Prostate gland (tissue), 2 donors: Measurements from ENCODE around the gene LRRC8B.

Source experiments
- POLR2A ChIP-seq: fragments of 450-650 bp; IDR thresholded peaks from one replicate; pipeline ENCODE4 v1.6.1; 2016; ENCODE audit warnings: antibody characterized with exemption, mild to moderate bottlenecking
- TF ChIP-seq, protein P1 (sequence below), 4 experiments: fragments of 200-600 bp in 2 of 4; fragments of 450-650 bp in 2 of 4; sonication (generic) in 2 of 4; IDR thresholded peaks; 1 replicate in 3 of 4; 2 replicates in 1 of 4; pipeline ENCODE4 v1.5.1; 2016 to 2019; ENCODE audit warnings: antibody characterized with exemption in 4 of 4, mild to moderate bottlenecking in 2 of 4, moderate library complexity in 2 of 4

DNA sequence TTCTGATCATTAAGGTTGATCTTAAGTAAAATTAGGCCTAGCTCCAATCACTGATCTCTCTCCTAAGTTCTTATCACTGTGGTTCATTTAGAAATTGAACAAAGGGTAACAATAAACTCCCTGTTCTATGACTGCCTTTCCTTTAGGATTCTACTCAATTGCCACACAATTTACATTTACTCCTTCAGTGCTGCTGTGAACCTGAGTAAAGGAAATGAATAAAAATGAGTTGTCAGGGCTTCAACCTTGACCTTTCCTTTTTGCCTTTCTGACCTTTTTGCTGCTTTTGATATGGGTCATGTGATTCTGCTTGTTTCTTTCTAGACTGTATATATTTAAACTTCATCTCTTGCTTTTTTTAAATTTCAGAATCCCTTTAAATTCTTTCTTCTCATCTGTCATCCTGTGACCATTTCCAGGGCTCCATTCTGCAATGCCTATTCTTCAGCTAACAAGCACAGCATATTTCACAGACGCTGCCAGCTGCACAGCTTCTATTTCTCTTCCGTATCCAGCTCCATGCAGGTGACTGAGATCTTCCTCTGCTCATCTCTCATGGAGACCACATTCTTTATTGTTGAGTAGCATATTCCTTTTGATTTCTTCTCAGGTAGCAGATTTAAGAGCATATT lies 3.2 kb downstream of the LRRC8B start:
- TF ChIP-seq, protein P1, sequence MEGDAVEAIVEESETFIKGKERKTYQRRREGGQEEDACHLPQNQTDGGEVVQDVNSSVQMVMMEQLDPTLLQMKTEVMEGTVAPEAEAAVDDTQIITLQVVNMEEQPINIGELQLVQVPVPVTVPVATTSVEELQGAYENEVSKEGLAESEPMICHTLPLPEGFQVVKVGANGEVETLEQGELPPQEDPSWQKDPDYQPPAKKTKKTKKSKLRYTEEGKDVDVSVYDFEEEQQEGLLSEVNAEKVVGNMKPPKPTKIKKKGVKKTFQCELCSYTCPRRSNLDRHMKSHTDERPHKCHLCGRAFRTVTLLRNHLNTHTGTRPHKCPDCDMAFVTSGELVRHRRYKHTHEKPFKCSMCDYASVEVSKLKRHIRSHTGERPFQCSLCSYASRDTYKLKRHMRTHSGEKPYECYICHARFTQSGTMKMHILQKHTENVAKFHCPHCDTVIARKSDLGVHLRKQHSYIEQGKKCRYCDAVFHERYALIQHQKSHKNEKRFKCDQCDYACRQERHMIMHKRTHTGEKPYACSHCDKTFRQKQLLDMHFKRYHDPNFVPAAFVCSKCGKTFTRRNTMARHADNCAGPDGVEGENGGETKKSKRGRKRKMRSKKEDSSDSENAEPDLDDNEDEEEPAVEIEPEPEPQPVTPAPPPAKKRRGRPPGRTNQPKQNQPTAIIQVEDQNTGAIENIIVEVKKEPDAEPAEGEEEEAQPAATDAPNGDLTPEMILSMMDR (IDR thresholded peaks at IDR 0.05) = no peak
- TF ChIP-seq POLR2A = no peak
